CD14-positive monocyte (primary cell): Measurements from ENCODE around the gene MS4A8. TPM values are rescaled to one million over a fixed set of nuclear protein-coding genes. Genes with fewer than 3 reads are reported as not detected.

Experiments used
- DNase-seq, 3 donors: peaks; one replicate each; pipeline ENCODE4 v3.0.0-alpha.2; 2011 to 2022
- H2AFZ ChIP-seq: 2 replicates; pipeline ENCODE4 v1.6.0; 2012; ENCODE audit warnings: mild to moderate bottlenecking, low read depth, low read length, inconsistent platforms; ENCODE audit not compliant: insufficient read depth, poor library complexity, severe bottlenecking
- H3K27ac ChIP-seq, 2 donors: 1 replicate in 1 of 2; 2 replicates in 1 of 2; pipeline ENCODE4 v1.5.1; 2012 to 2013; ENCODE audit warnings: low read length in 2 of 2, control low read depth in 1 of 2, inconsistent platforms in 1 of 2, low read depth in 1 of 2, mild to moderate bottlenecking in 1 of 2
- H3K27me3 ChIP-seq, 2 donors: one replicate each; pipeline versions ENCODE4 v1.6.0 to v1.6.1; 2011 to 2013; ENCODE audit warnings: low read length in 2 of 2; ENCODE audit not compliant: control insufficient read depth in 2 of 2, insufficient read depth in 2 of 2
- H3K36me3 ChIP-seq, 2 donors: replicated peaks in 1 of 2; 1 replicate in 1 of 2; 2 replicates in 1 of 2; pipeline versions ENCODE4 v1.5.1 to v1.6.1; 2012 to 2013; ENCODE audit warnings: low read length in 2 of 2, control low read depth in 1 of 2, inconsistent platforms in 1 of 2, mild to moderate bottlenecking in 1 of 2; ENCODE audit not compliant: insufficient read depth in 2 of 2, control insufficient read depth in 1 of 2
- H3K4me1 ChIP-seq, 2 donors: 1 replicate in 1 of 2; 2 replicates in 1 of 2; pipeline versions ENCODE4 v1.5.1 to v1.6.1; 2012 to 2013; ENCODE audit warnings: low read length in 2 of 2, control low read depth in 1 of 2, inconsistent platforms in 1 of 2, mild to moderate bottlenecking in 1 of 2, moderate library complexity in 1 of 2; ENCODE audit not compliant: insufficient read depth in 2 of 2, control insufficient read depth in 1 of 2
- H3K4me2 ChIP-seq: replicated peaks from 2 replicates; pipeline ENCODE3; 2012; ENCODE audit warnings: low read length, moderate library complexity, mild to moderate bottlenecking; ENCODE audit not compliant: poor library complexity, severe bottlenecking; ENCODE audit errors: extremely low read depth
- H3K4me3 ChIP-seq, 3 experiments: fragments of 200-600 bp in 1 of 3; sonication (generic) in 1 of 3; replicated peaks in 1 of 3; 1 replicate in 2 of 3; 2 replicates in 1 of 3; pipeline ENCODE4 v1.5.1; 2011 to 2013; ENCODE audit warnings: low read length in 3 of 3, mild to moderate bottlenecking in 3 of 3, control low read depth in 2 of 3, low read depth in 2 of 3, inconsistent platforms in 1 of 3, moderate library complexity in 1 of 3
- H3K79me2 ChIP-seq: 2 replicates; pipeline ENCODE4 v1.6.0; 2012; ENCODE audit warnings: mild to moderate bottlenecking, control low read depth, inconsistent platforms, low read length, moderate library complexity; ENCODE audit not compliant: insufficient read depth
- H3K9ac ChIP-seq: 2 replicates; pipeline ENCODE4 v1.6.0; 2017; ENCODE audit warnings: low read length, mild to moderate bottlenecking; ENCODE audit not compliant: insufficient read depth, poor library complexity, severe bottlenecking
- H3K9me3 ChIP-seq, 2 donors: replicated peaks in 1 of 2; 1 replicate in 1 of 2; 2 replicates in 1 of 2; pipeline versions ENCODE4 v1.5.1 to v1.6.1; 2012 to 2013; ENCODE audit warnings: low read length in 2 of 2, control low read depth in 1 of 2; ENCODE audit not compliant: control insufficient read depth in 1 of 2, insufficient read depth in 1 of 2
- H4K20me1 ChIP-seq: 2 replicates; pipeline ENCODE4 v1.6.0; 2012; ENCODE audit warnings: mild to moderate bottlenecking, low read length, control low read depth, moderate library complexity; ENCODE audit not compliant: insufficient read depth
- H3K27ac Mint-ChIP-seq, 7 donors: one replicate each; pipeline ENCODE4 v1.8.0; 2020; ENCODE audit warnings: mild to moderate bottlenecking in 7 of 7, mixed read lengths in 7 of 7, moderate library complexity in 6 of 7, inconsistent platforms in 2 of 7
- H3K27me3 Mint-ChIP-seq, 3 donors: one replicate each; pipeline ENCODE4 v1.8.0; 2021 to 2022; ENCODE audit warnings: low read depth in 3 of 3, mild to moderate bottlenecking in 3 of 3, mixed read lengths in 3 of 3, moderate library complexity in 3 of 3, inconsistent platforms in 1 of 3
- H3K36me3 Mint-ChIP-seq, 2 donors: one replicate each; pipeline ENCODE4 v1.8.0; 2020; ENCODE audit warnings: mixed read lengths in 2 of 2, inconsistent platforms in 1 of 2, mild to moderate bottlenecking in 1 of 2
- H3K4me1 Mint-ChIP-seq: one replicate; pipeline ENCODE4 v1.8.0; 2020; ENCODE audit warnings: mild to moderate bottlenecking, mixed read lengths
- H3K4me3 Mint-ChIP-seq, 2 donors: one replicate each; pipeline ENCODE4 v1.8.0; 2020; ENCODE audit warnings: mild to moderate bottlenecking in 2 of 2, mixed read lengths in 2 of 2, moderate library complexity in 1 of 2
- H3K9me3 Mint-ChIP-seq, 7 donors: one replicate each; pipeline ENCODE4 v1.8.0; 2020 to 2022; ENCODE audit warnings: mixed read lengths in 7 of 7, mild to moderate bottlenecking in 6 of 7, moderate library complexity in 6 of 7, inconsistent platforms in 2 of 7
- WGBS: methylation state at CpG from one replicate; pipeline ENCODE4 v1.1.5; 2013; ENCODE audit warnings: missing lambda C conversion rate; ENCODE audit not compliant: insufficient coverage; 5-methylcytosine and 5-hydroxymethylcytosine counted together
- intact Hi-C, 2 donors: fragments of 100-400 bp; cut with micrococcal nuclease; formaldehyde crosslinking; loops; one replicate each; pipeline versions ENCODE4 v1.15.0 to v1.15.1; 2023
- polyA plus RNA-seq, 3 donors: library from polyadenylated mRNA; depleted of rRNA in 1 of 3; unstranded in 2 of 3; stranded (reverse) in 1 of 3; fragments of 300-500 nt in 2 of 3; fragments of >200 nt in 1 of 3; fragmentation: Illumina TruSeq in 2 of 3; gene quantifications; 1 replicate in 2 of 3; 2 replicates in 1 of 3; pipeline ENCODE4 v1.2.3, GENCODE V29; 2012 to 2021
- TF ChIP-seq, protein P1 (sequence below): fragments of 200-600 bp; IDR thresholded peaks from one replicate; pipeline ENCODE4 v1.8.0; 2022; ENCODE audit warnings: antibody characterized with exemption, mild to moderate bottlenecking

Gene MS4A8
- polyA plus RNA-seq, 3 donors: not detected

DNA sequence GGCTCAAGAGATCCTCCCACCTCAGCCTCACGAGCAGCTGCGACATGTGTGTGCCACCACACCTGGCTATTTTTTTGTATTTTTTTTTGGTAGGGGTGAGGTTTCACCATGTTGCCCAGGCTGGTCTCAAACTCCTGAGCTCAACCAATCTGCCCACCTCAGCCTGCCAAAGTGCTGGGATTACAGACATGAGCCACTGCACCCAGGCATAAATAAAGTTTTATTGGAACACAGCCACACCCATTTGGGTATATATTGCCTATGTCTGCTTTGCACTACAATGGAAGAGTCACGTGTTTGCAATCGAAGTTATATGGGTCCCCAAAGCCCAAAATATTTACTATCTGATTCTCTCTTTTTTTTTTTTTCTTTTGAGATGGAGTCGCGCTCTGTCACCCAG, 55.5 kb downstream of the MS4A8 start:
- DNase-seq: no peak
- Mint-ChIP-seq H3K9me3 (peaks cover 0 to 5% (median 0%) of the 10 kb centered on the region in 7 donors), H3K36me3 (no peaks in the 10 kb centered on the region), H3K4me1 (peaks cover 14% of the 10 kb centered on the region), H3K4me3 (no peak overlapping the region), H3K27ac (no peak overlapping the region), H3K27me3 (peaks cover 17 to 32% (median 28%) of the 10 kb centered on the region in 3 donors)
- H4K20me1 ChIP-seq: no peaks in the 10 kb centered on the region
- intact Hi-C loops: no loop called here
- H3K4me2 ChIP-seq: no peak overlapping the region
- H3K27ac ChIP-seq: no peak overlapping the region
- H3K27me3 ChIP-seq: peaks cover 2 to 5% of the 10 kb centered on the region in 2 donors
- no peak overlapping the region for H3K9ac ChIP-seq
- no peaks in the 10 kb centered on the region for H3K36me3 ChIP-seq
- peaks cover 10% of the 10 kb centered on the region in 2 donors for H3K4me1 ChIP-seq
- no peaks in the 10 kb centered on the region for H3K79me2 ChIP-seq
- no peak overlapping the region for H2AFZ ChIP-seq
- 100% methylated on average over 3 of the region's 6 CpGs for WGBS
- TF ChIP-seq, protein P1, sequence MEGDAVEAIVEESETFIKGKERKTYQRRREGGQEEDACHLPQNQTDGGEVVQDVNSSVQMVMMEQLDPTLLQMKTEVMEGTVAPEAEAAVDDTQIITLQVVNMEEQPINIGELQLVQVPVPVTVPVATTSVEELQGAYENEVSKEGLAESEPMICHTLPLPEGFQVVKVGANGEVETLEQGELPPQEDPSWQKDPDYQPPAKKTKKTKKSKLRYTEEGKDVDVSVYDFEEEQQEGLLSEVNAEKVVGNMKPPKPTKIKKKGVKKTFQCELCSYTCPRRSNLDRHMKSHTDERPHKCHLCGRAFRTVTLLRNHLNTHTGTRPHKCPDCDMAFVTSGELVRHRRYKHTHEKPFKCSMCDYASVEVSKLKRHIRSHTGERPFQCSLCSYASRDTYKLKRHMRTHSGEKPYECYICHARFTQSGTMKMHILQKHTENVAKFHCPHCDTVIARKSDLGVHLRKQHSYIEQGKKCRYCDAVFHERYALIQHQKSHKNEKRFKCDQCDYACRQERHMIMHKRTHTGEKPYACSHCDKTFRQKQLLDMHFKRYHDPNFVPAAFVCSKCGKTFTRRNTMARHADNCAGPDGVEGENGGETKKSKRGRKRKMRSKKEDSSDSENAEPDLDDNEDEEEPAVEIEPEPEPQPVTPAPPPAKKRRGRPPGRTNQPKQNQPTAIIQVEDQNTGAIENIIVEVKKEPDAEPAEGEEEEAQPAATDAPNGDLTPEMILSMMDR: no peak
- H3K9me3 ChIP-seq: no peaks in the 10 kb centered on the region
- no peak overlapping the region for H3K4me3 ChIP-seq

DNA sequence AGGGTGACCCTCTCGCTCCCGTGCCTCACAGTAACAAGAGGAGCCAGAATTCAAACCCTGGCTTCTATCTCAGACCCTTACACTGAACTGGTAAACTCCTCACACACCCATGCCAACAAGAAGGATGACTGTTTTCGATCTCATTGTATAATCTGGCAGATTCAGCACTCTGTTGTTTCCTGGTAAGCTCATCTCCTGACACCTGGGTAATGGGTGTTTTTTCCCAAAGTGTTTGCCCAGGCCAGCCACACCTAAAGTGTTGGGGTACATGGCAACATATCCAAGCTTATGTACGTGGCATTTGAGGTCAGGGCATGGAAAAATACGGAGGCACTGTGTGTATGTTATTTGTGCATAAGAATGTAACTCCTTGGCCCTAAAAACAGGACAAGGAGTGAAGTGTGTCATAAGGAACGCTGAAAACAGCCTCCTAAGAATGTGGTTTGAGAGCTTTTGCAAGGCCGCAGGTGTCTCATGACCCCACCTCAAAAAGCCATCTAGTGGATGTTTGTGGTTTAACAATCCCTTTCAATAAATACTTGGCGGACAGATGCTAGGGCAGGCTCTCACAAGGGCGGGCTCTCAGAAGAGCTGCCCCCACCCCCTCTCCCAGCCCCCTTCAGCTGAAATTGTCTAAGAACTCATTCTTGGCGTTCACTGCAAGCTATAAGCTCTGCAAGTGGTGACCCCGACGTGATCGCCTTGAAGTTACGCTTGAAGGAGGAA, 57.1 kb downstream of the MS4A8 start, which contains the start of gene MS4A15:
Gene MS4A15 (plus strand): TSS at position 561 of the 726 bp plus-strand sequence. CDS start 6,867 bp downstream, outside the sequence.
- H3K36me3 Mint-ChIP-seq: no peaks in the 10 kb centered on the region
- TF ChIP-seq, protein P1: peak; percentile 62
- Histone ChIP-seq H3K4me3 (no peak within 1 kb of the TSS), H3K36me3 (no peaks in the 10 kb centered on the region), H3K4me1 (peaks cover 12% of the 10 kb centered on the region in 2 donors), H3K9me3 (no peaks in the 10 kb centered on the region), H3K4me2 (no peak within 1 kb of the TSS), H3K79me2 (no peaks in the 10 kb centered on the region), H3K9ac (no peak within 1 kb of the TSS), H3K27ac (no peak within 1 kb of the TSS), H4K20me1 (no peaks in the 10 kb centered on the region), H2AFZ (no peak within 1 kb of the TSS), H3K27me3 (peaks cover 4 to 8% of the 10 kb centered on the region in 2 donors)
- 86% methylated on average over 9 of the region's 14 CpGs for WGBS
- intact Hi-C loops: no loop called here
- H3K27ac Mint-ChIP-seq: no peak within 1 kb of the TSS
- H3K27me3 Mint-ChIP-seq: peaks cover 14 to 36% (median 27%) of the 10 kb centered on the region in 3 donors
- no peak for DNase-seq
- peaks cover 0 to 5% (median 0%) of the 10 kb centered on the region in 7 donors for H3K9me3 Mint-ChIP-seq
- peaks cover 18% of the 10 kb centered on the region for H3K4me1 Mint-ChIP-seq
- no peak within 1 kb of the TSS for H3K4me3 Mint-ChIP-seq
